SK-N-SH treated with all-trans-retinoic acid at 6 μM for 48 hours (cell line): Measurements from ENCODE around the gene ALKAL2.

Source experiments
- ATAC-seq: fragments of 200-7000 bp; cut with Tn5 transposase; 3 replicates; pipeline ENCODE4 v1.9.1; 2020; ENCODE audit warnings: mild to moderate bottlenecking, moderate library complexity
- ARNTL ChIP-seq: fragments of 450-650 bp; formaldehyde crosslinking; IDR thresholded peaks from 2 replicates; pipeline ENCODE4 v1.5.0; 2020; ENCODE audit warnings: low read depth, mild to moderate bottlenecking, moderate library complexity, borderline replicate concordance
- BACH2 ChIP-seq: fragments of 250-450 bp; sonication (Bioruptor Pico); IDR thresholded peaks from 2 replicates; pipeline ENCODE4 v1.9.0; 2021; ENCODE audit warnings: mild to moderate bottlenecking, borderline replicate concordance
- CREB5 ChIP-seq: fragments of 250-450 bp; sonication (Bioruptor Pico); IDR thresholded peaks from 2 replicates; pipeline ENCODE4 v1.5.1; 2020; ENCODE audit warnings: low read depth, mild to moderate bottlenecking, moderate library complexity
- CSDC2 ChIP-seq: fragments of 250-450 bp; sonication (Bioruptor Pico); IDR thresholded peaks from 2 replicates; pipeline ENCODE4 v1.5.0; 2020; ENCODE audit warnings: mild to moderate bottlenecking, moderate library complexity
- CSRNP3 ChIP-seq: fragments of 250-450 bp; sonication (Bioruptor Pico); IDR thresholded peaks from 2 replicates; pipeline ENCODE4 v1.5.1; 2021; ENCODE audit warnings: mild to moderate bottlenecking, moderate library complexity
- ESRRG ChIP-seq: fragments of 250-450 bp; sonication (Bioruptor Pico); IDR thresholded peaks from 2 replicates; pipeline ENCODE4 v1.6.1; 2021; ENCODE audit warnings: mild to moderate bottlenecking
- GLIS3 ChIP-seq: fragments of 250-450 bp; sonication (Bioruptor Pico); IDR thresholded peaks from 2 replicates; pipeline ENCODE4 v1.5.0; 2020; ENCODE audit warnings: mild to moderate bottlenecking, moderate library complexity
- OSR1 ChIP-seq: fragments of 250-450 bp; sonication (Bioruptor Pico); IDR thresholded peaks from 2 replicates; pipeline ENCODE4 v1.8.0; 2022; ENCODE audit warnings: moderate library complexity, mild to moderate bottlenecking, inconsistent platforms
- PATZ1 ChIP-seq: fragments of 250-450 bp; sonication (Bioruptor Pico); IDR thresholded peaks from 2 replicates; pipeline ENCODE4 v1.8.0; 2020; ENCODE audit warnings: mild to moderate bottlenecking, moderate library complexity, borderline replicate concordance
- POU6F1 ChIP-seq: fragments of 250-450 bp; sonication (Bioruptor Pico); IDR thresholded peaks from 2 replicates; pipeline ENCODE4 v1.8.0; 2021; ENCODE audit warnings: low read depth, mild to moderate bottlenecking, moderate library complexity, borderline replicate concordance
- PPARA ChIP-seq: fragments of 250-450 bp; sonication (Bioruptor Pico); IDR thresholded peaks from 2 replicates; pipeline ENCODE4 v1.5.0; 2020; ENCODE audit warnings: mild to moderate bottlenecking, borderline replicate concordance
- RARB ChIP-seq: fragments of 250-450 bp; sonication (Bioruptor Pico); IDR thresholded peaks from 2 replicates; pipeline ENCODE4 v1.8.0; 2021; ENCODE audit warnings: mild to moderate bottlenecking, moderate library complexity
- SNAI2 ChIP-seq: fragments of 250-450 bp; sonication (Bioruptor Pico); IDR thresholded peaks from 2 replicates; pipeline ENCODE4 v1.5.0; 2020; ENCODE audit warnings: mild to moderate bottlenecking, moderate library complexity
- TOX ChIP-seq: fragments of 250-450 bp; sonication (Bioruptor Pico); IDR thresholded peaks from 2 replicates; pipeline ENCODE4 v1.8.0; 2021; ENCODE audit warnings: mild to moderate bottlenecking, moderate library complexity, borderline replicate concordance
- TSHZ2 ChIP-seq: fragments of 250-450 bp; sonication (Bioruptor Pico); IDR thresholded peaks from 2 replicates; pipeline ENCODE4 v1.5.0; 2020; ENCODE audit warnings: mild to moderate bottlenecking, moderate library complexity
- ZFP3 ChIP-seq: fragments of 250-450 bp; sonication (Bioruptor Pico); IDR thresholded peaks from 2 replicates; pipeline ENCODE4 v1.5.0; 2020; ENCODE audit warnings: mild to moderate bottlenecking, moderate library complexity
- ZFP30 ChIP-seq: fragments of 450-650 bp; formaldehyde crosslinking; IDR thresholded peaks from 2 replicates; pipeline ENCODE4 v1.5.0; 2022; ENCODE audit warnings: mild to moderate bottlenecking, moderate library complexity
- ZNF565 ChIP-seq: fragments of 450-650 bp; formaldehyde crosslinking; conservative IDR thresholded peaks from 2 replicates; pipeline ENCODE4 v1.5.0; 2020; ENCODE audit warnings: low read depth, mild to moderate bottlenecking, moderate library complexity
- ZNF70 ChIP-seq: fragments of 450-650 bp; formaldehyde crosslinking; IDR thresholded peaks from 2 replicates; pipeline ENCODE4 v1.5.0; 2020; ENCODE audit warnings: mild to moderate bottlenecking, moderate library complexity
- ZNF8 ChIP-seq: fragments of 450-650 bp; formaldehyde crosslinking; IDR thresholded peaks from 2 replicates; pipeline ENCODE4 v1.5.0; 2020; ENCODE audit warnings: mild to moderate bottlenecking, moderate library complexity

The ALKAL2 gene

GRCh38 chr2:283996-284794, 3.7 kb downstream of the ALKAL2 start:
- no peak for ATAC-seq
- TF ChIP-seq ESRRG (no peak), PPARA (CRISPR knock-in tag) (no peak), ARNTL (CRISPR knock-in tag) (no peak)

GRCh38 chr2:282371-283263, 5.3 kb downstream of the ALKAL2 start:
- no peak for ATAC-seq
- TF ChIP-seq BACH2 (CRISPR knock-in tag) (no peak), CREB5 (CRISPR knock-in tag) (no peak), ZNF8 (CRISPR knock-in tag) (no peak), ZFP30 (CRISPR knock-in tag) (no peak), ZFP3 (CRISPR knock-in tag) (no peak), ZNF565 (no peak), OSR1 (CRISPR knock-in tag) (no peak), RARB (CRISPR knock-in tag) (no peak), TOX (CRISPR knock-in tag) (no peak), GLIS3 (CRISPR knock-in tag) (no peak), POU6F1 (CRISPR knock-in tag) (no peak), PPARA (CRISPR knock-in tag) (no peak), ARNTL (CRISPR knock-in tag) (no peak), PATZ1 (CRISPR knock-in tag) (no peak), CSRNP3 (CRISPR knock-in tag) (no peak)
- TF ChIP-seq, all 23 proteins: peak for 0

GRCh38 chr2:281381-281780, 6.5 kb downstream of the ALKAL2 start:
- TF ChIP-seq POU6F1 (CRISPR knock-in tag) (no peak), CSDC2 (CRISPR knock-in tag) (no peak), ZFP3 (CRISPR knock-in tag) (no peak), BACH2 (CRISPR knock-in tag) (no peak), SNAI2 (no peak), CSRNP3 (CRISPR knock-in tag) (no peak), TOX (CRISPR knock-in tag) (no peak), ZNF70 (CRISPR knock-in tag) (no peak), TSHZ2 (CRISPR knock-in tag) (no peak), PATZ1 (CRISPR knock-in tag) (no peak), ZNF8 (CRISPR knock-in tag) (no peak)
- ATAC-seq, result no peak
